ENCODE results near the gene TBXAS1. TPM values are rescaled to one million over a fixed set of nuclear protein-coding genes. Genes with fewer than 3 reads are reported as not detected.

The TBXAS1 gene
- total RNA-seq, 1 donor from 2014 or later, result 20.0 TPM

DNA sequence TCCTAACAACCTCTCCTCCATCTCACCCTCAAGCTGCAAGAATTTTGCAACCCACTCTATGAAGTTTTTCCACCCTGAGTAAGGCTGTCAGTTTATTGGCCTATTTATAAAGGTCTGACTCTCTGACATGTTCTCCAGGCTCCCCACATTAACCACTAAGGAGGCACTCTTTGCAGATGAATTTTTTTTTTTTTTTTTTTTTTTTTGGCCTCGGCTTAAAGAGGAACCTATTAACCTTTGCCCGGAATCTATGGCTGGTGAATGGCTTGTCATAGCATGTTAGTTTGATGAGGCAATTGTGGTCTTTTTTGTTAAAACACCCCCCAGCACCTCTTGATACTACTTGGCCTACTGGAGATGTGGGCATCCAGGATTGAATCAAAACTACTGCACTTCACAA lies 57.1 kb downstream of the TBXAS1 start:
- TF ChIP-seq, protein P1, sequence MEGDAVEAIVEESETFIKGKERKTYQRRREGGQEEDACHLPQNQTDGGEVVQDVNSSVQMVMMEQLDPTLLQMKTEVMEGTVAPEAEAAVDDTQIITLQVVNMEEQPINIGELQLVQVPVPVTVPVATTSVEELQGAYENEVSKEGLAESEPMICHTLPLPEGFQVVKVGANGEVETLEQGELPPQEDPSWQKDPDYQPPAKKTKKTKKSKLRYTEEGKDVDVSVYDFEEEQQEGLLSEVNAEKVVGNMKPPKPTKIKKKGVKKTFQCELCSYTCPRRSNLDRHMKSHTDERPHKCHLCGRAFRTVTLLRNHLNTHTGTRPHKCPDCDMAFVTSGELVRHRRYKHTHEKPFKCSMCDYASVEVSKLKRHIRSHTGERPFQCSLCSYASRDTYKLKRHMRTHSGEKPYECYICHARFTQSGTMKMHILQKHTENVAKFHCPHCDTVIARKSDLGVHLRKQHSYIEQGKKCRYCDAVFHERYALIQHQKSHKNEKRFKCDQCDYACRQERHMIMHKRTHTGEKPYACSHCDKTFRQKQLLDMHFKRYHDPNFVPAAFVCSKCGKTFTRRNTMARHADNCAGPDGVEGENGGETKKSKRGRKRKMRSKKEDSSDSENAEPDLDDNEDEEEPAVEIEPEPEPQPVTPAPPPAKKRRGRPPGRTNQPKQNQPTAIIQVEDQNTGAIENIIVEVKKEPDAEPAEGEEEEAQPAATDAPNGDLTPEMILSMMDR (conservative IDR thresholded peaks at IDR 0.05; ENCODE audit: low read depth, low read length), result no peak
- H3K4me3 ChIP-seq (ENCODE audit: low read depth, low read length), result no peak overlapping the region
- DNase-seq (ENCODE audit: low read depth), result no peak

DNA sequence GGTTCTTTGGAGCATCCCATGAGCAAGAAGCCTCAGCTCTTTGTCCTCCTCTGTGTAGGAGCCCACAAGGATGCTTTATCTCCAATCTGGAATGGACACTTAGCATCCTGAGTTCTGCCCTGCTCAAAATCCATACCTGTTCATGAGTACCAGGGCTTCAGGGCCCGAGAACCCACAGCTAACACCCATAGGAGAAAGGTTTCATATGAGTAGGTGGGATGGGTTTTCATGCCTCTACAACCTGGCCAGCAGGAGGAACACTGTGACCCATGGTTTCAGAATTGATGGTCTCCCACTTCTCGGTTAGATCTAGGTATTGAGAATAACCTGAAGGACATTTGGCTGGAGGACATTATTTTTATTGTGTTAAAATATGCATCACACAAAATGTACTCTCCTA lies 57.8 kb downstream of the TBXAS1 start:
- TF ChIP-seq, protein P1 (conservative IDR thresholded peaks at IDR 0.05; ENCODE audit: low read depth, low read length), result no peak
- no peak for DNase-seq (ENCODE audit: low read depth)
- no peak overlapping the region for H3K4me3 ChIP-seq (ENCODE audit: low read depth, low read length)

DNA sequence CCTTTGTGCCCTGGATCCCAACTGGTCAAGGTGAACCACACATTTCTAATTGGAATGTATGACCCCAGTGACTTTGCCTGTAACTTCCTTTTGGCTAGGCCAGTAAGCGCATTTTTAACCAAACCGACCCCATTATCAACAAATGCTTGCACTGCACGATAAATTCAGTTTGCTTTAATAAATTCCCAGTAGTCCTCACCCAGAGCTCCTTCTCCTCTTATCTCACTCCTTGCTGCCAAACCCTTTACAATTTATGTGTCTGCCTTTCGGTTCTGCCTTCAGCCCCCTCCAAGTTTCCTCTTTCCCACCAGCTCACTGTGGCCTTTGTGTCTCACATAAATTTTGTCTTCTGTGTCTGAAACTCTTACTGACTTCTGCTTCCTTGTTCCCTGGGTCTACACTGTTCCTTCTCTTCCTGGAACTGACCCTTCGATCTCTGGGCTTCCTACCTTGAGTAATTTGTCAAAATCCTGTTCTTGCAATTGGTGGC lies 59.0 kb downstream of the TBXAS1 start:
- TF ChIP-seq, protein P1 (conservative IDR thresholded peaks at IDR 0.05; ENCODE audit: low read depth, low read length), result no peak
- no peak overlapping the region for H3K4me3 ChIP-seq (ENCODE audit: low read depth, low read length)
- no peak for DNase-seq (ENCODE audit: low read depth)

DNA sequence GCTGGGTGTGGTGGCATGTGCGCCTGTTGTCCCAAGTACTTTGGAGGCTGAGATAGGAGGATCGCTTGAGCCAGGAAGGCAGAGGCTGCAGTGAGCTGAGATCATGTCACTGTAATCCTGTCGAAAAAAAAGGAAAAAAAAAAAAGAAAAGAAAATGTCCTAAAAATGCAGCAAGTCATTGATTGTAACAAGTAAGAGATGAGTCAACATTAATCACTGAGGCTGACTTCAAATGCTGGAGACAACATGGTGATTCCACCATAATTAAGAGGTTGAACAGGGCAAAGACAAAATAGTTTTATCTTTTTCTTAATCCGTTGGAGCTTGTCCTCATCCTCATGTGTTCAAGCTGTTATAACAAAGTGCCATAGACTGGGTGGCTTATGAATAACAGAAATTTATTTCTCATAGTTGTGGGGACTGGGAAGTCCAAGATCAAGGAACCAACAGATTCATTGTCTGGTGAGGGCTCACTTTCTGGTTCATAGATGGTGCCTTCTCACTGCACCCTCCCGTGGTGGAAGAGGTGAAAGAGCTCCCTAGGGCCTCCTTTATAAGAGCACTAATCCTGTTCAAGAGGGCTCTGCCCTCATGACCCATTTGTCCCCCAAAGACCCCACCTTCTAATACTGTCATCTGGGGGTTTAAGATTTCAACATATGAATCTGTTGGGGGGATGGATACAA lies 60.3 kb downstream of the TBXAS1 start:
- no peak overlapping the region for H3K4me3 ChIP-seq (ENCODE audit: low read depth, low read length)
- TF ChIP-seq, protein P1 (conservative IDR thresholded peaks at IDR 0.05; ENCODE audit: low read depth, low read length), result no peak
- no peak for DNase-seq (ENCODE audit: low read depth)

- TF ChIP-seq, protein P1 (conservative IDR thresholded peaks at IDR 0.05; ENCODE audit: low read depth, low read length), result no peak
- DNase-seq (ENCODE audit: low read depth), result no peak
- H3K4me3 ChIP-seq (ENCODE audit: low read depth, low read length), result no peak overlapping the region
Observed at GRCh38 chr7:139893461-139893860, 64.4 kb downstream of the TBXAS1 start.

- H3K4me3 ChIP-seq (ENCODE audit: low read depth, low read length), result no peak overlapping the region
- TF ChIP-seq, protein P1 (conservative IDR thresholded peaks at IDR 0.05; ENCODE audit: low read depth, low read length), result no peak
- no peak for DNase-seq (ENCODE audit: low read depth)
Observed at GRCh38 chr7:139893999-139894398, 64.9 kb downstream of the TBXAS1 start.
